Suppressor macrophage (primary cell): ENCODE results near the gene HAND1.

Experiments used
- DNase-seq, 4 experiments: peaks; one replicate each; pipeline ENCODE4 v3.0.0-alpha.2; 2020 to 2022

The HAND1 gene

DNA sequence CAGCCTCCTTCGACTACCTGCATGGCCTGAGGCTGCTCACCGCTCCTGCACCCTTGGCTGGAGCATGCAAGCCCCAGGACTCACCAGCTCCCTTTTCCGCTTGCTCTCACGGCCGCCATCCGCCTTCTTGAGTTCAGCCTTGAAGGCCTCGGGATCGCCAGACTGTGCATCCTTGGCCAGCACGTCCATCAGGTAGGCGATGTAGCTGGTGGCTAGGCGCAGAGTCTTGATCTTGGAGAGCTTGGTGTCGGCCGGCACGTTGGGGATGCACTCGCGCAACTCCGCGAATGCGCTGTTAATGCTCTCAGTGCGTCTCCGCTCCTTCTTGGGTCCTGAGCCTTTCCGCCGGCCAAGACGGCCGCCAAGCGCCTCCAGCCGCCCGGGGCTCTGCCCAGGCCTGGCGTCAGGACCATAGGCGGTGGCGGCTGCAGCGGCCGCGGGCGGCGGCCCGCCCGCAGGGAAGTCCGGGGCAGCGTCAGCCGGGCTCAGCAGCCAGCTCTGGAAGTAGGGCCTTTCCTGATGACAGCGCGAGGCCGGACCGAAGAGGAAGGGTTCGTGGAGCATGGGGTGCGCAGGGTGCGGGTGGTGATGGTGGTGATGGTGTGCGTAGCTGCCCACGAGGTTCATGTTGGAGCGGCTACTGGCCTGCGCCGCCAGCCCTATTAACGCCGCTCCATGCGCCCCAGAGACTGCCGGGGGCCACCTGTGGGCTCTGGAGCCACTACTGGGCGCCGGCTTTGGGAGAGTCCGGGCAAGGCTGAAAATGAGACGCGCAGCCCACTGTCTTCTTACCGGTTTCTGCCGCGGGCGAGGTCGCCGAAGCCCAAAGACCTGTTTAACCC lies 424 bp downstream of the HAND1 start:
- DNase-seq: peak; percentile 26 to 70 (median 48)

DNA sequence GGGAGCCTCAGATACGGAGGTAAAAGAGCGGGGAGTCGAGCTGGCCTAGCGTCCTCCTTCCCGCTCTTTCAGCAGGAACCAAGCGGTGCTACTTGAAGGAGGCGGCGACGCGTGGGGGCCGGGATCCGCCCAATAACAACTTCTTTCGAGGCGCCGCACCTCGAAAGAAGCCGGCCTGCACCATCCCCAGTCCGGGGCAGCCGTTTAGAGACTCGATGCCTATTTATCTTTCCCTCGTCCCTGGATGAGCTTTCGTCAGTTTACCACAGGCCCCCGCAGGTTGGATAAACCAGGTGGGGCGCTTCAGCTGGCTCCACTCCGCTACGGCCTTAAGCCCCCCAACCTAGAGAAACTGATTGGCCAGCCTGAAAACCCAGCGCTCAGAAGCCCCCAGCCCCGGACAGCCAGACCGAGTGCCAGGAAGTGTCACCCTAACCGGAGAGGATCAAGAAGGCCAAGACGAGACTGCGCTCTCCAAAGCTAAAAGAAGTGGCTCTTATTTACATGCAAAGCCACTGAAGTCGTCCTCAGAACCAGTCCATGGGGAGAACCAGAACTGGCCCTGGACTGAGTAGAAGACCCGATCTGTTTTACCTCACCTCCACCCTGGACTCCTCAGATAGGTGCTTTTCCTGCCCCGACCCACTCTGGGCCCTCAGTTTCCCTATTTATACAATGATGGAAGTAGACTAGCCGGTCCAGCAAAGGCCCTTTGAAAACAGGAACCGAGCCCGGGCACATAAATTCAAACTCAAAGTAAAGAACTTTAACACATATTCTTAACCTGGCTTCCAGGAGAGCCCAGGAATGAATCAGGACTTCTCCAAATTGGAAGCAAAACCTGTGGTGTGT lies 1.4 kb downstream of the HAND1 start:
- DNase-seq: peak in 2 of 4 experiments; percentile 23 to 38

DNA sequence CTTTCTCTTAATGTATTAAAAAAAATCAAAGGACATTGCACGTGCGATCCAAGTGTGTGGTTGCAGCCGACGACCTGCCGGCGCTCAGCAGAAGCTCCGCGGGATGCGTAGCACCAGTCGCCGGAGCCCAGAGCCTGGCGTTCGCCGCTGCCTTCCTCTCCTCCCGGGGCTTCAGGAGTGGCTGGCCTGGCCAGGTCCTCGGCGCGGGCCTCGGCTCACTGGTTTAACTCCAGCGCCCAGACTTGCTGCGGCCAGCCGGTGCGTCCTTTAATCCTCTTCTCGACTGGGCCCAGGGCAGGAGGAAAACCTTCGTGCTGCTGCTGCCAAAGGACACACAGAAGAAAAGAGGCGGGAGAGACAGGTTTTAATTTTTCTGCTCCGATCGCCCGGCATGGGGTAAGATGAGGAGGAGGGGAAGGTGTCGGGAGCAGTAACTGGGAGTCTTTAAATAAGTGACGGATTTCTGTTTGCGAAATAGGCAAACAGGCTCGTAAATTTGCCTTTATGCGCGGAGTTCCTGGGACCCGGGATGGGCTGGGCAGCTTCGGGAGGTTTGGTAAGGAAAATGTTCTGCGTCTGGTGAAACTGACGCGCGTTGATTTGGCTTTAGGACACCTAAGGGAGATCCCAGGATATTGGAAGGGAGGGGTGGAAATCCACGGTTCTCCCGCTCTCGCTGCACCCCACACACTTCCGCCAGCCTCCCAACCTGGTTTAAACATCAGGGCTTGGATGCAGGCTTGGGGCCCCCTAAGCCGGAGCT lies 2.3 kb downstream of the HAND1 start:
- DNase-seq: peak in 1 of 4 experiments; percentile 35

DNA sequence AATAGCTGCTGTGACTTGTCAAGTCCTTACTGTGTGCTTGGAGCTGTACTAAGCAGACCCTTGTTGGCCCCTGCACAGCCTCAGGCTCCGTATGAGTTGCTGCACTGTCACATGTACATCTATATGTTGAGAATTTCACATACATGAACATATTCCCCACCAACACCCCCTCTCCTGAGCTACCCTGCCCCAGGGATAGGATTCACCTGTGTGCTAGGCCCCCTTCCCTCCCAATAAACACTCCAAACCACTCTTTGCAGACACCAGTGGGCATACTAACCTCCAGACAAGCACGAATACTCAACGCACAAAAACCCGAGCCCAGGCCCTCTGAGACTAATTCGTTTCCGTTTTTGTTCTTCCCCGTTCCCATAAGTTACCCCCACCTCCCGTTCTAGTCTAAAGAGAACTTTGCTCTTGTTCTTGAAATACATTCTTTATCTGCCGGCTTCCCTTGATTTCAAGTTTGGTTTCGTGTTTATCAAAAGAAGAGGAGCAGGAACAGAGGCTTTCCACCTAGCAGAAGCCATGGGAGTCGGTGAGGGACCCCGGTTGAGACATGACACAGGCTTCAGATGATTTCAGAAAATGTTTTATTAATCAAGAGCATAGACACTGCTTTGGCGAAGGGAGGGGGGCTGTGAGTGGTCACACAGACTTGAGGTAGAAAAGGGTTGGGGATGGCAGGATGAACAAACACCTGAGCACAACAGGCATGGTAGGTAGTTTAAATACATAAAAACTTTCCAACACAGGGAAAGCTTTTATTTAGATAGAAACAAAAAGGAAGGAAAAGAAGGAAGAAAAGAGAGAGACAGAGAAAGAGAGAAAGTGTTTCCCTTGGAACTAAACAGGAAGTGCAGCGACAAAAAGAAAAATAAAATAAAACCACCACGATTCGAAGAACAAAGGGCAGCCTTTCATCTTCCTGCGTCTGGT lies 3.4 kb downstream of the HAND1 start:
- DNase-seq: peak in 1 of 4 experiments; percentile 35

DNA sequence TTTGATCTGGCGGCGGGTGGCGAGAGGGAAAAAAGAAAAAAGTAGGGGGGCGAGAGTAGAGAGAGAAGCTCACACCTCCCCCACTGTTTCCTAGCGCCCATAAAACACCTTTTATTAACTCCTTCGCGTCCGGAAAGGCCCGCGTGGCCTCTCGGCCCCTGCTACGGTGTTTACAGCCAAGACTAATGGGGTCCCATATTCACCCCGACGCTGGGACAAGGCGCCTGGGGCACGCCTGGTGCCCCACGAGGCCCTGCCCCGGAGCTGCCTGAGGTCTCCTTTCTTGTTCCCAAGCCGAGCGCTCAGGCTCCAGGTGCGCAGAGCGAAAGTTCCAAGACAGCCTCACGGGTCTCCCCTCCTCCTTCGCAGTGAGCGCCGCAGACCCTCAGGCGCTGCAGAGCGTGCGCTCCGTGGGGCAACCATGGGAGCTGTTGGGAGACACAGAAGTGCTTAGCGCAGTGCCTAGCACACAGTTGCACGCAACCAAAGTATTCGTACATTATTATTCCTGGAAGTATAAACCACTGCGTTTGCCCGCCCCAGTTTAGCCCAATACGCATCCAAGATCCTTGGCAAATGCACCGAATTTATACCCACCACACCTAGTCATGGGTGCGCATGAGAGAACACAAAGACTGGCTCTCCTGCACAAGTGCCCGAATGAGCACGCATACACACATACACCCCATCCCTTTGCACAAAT lies 4.3 kb downstream of the HAND1 start:
- no peak for DNase-seq

DNA sequence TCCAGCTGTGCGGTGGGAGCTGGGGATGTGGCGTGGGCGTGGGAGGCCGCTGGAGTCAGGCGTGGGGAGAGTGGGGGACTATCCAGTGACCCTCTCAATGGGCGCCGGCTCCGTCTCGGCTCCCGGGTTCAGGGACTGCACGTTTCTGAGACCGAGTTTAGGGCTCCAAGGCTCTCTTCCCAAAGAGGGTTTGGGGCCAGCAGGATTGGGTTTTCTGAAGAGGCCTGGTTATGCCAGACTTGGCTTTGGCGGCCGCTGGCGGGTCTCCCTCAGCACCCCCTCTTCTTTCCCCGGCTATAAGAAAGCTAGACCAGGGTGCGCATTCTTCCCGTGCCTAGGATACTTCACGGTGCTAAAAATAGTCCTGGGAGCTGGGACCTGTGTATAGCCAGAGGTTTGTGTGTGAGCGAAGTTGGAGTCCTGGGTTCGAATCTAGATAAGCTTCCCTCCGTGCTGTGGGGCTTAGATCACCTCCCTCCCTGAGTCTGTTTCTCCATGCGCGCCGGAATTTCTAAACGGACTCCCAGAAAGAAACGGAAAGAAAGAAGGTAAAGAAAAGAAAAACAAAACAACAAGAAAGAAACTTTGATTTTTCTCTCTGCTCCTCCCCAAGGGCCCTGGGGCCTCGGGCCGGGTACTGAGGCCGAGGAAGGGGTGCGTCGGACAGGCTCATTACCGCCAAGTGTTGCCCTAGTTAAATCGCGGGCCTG lies 5.0 kb downstream of the HAND1 start:
- DNase-seq: no peak

DNA sequence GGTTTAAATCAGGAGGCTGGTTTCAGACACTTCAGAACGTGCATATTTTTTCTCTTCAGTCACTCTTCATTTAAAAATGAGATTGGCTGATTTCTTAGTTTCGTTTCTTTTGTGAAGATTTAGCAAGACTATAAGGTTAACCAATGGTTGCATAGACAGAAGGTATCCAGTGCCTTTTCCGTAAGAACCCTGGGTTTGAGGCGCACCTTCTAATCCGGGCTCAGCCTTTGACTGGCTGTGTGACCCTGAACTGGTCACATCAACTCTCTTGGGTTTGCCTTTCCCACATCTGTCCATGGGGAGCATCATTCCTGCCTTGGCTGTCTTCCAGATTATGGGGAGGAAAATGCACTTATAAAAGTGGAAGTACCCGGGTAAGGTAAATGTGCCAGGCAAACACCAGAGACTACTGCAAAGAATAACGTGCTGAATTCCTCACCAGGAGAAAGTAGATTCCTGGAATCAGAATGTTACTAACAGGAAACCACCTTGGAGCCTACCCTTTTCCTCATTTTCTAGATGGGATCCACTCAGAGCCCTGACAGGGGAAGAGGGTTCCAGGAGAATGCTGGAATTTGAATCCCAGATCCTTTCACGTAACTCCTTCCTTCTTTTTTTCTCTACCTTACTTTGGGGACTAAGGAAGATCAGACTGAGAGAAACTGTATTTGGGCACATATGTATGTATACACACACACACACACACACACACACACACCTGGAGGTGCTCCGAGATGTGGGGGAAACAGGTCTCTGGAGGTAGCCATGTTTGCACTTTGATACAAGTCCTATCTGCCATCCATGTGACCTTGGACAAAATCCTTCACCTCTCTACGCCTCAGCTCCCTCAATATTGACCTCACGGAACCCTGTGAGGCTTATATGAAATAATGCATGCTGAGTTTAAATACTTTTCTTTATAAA lies 6.8 kb downstream of the HAND1 start:
- DNase-seq: no peak

DNA sequence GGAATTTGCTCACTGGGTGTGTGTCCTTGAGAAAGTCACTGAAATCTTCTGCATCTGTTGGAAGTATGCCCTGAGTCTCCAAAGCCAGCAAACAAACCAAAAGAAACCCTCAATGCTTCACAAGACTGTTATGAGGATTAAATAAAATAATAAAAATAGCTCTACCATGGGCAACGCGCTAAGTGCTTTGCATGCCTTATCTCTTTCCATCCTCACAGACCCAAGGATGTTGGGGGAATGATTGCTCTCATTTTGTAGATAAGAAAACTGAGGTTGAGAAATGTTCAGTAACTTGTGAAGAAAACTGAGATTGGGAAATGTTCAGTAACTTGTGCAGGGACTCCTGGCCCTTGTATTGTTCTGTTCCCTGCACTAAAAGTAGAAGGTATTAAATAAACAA lies 7.9 kb downstream of the HAND1 start:
- DNase-seq: no peak

DNA sequence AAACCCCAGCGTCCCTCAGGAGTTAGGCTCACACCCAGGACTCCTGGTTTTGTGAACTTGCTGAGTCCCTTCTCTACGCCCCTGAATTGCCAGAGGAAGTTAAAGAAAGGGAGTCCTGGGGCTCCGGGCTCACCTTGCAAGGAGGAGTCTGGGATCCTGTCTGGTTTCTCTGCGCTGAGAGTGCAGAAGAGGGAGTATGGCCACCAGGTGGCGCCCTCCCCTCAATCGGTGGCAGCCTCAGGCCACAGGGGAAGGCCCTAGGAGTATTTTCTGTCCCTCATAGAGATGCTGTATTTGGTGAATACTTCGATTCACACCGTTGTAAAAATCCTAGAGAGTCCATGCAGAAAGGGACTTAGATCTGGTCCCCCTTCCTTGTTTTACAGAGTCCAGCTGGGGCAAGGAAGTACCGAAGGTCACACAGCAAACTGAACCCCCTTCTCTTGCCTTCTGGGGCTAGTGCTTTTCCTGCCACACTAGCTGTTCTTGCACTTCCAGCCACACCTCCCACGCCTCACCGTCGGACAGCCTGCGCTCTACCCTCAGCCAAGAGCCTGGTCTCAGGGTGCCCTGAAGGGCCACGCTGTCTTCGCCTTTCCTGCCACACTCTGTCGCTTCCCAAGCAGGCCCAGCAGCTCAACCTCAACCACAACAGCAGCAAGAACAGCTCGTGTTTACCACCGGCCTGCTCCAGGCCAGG lies 10.2 kb downstream of the HAND1 start:
- DNase-seq: peak; percentile 76 to 89 (median 83)

DNA sequence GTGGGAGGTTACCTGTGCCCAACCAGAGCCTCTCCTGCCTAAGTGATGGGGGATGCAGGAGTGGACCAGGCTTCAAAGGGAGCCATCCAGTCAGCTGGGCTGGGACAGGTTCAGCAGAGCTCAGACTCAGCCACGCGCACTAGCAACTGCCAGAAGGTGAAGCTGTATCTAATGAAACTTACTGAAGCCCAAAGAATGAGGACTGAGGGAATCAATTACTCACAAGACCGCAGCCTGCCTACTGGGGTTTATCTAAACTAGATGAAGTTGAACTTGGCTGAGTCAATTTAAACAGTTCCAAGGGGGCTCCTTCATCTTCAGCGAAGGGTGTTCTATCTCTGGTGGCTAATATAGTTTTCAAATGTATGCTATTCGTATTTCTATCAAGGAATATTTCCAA lies 11.4 kb downstream of the HAND1 start:
- no peak for DNase-seq

DNA sequence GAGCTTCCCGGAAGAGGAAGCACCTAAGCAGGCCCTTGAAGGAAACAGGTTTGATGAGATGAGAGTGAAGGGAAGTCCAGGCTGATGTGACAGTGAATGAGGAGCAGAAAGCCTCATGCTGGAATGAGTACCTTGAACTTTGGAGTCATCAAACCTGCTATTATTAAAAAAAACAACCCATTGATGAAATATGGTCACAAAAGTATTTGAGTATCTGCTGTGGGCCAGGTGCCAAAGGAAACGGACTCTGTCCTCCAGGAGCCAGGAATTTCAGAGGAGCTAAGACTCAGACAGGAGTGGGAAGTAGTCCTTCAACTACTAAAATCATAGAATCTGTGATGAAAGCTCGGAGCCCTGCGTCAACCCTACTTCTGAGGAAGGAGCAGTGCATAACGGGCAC lies 11.9 kb downstream of the HAND1 start:
- DNase-seq: no peak

DNA sequence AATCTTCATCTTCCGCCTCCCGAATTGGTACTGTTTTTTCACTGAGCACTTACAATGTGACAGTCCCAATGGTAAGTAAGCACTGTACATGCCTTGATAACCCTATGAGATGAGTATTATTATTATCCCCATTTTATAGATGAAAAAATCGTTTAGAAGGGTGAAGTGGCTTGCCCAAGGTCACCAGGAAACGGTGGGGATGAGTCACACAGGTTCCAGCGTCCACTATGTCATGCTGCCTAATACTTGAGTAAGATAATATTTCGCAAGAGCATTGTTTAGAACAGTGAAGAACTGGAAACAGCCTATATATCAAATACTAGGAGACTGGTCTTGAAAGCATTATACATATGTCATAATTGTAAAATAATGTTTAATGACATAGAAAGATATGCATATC lies 12.9 kb downstream of the HAND1 start:
- peak; percentile 27 to 81 (median 70) for DNase-seq

DNA sequence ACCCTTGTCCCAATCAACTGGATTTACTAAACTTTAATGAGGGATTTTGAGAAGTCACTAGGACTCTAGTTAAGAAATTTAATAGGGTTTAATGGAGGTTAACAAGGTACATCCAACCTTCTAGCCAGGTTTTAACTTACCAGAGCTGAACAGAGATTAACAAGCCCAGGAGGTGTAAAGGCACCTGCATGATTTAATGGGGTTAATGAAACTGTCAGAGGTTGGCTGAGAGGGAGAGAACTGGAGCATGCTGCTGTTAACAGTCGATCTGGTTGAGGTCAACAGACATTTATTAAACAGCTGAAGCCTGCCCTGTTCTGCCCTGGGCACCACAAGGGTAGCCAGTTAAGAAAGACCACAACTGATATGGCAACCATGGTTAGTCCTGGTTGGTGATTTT lies 13.6 kb downstream of the HAND1 start:
- no peak for DNase-seq

DNA sequence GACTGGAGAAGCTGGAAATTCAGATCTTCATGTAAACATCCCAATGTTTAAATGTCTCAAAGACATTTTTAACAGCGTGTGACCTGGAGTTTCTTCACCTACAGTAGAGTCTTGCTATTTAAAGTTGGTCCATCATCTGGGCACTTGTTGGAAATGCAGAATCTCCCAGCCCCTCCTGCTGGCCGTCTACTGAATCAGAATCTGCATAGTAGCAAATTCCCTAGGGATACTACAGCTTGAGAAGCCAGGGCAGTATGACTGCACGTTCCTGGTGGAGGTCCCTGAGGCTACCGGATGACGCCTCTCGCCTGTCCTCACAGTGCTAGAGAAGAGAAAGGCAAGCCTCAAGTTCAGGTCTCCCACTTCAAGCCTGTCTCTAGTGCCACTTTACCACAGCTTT lies 16.5 kb downstream of the HAND1 start:
- DNase-seq: no peak

DNA sequence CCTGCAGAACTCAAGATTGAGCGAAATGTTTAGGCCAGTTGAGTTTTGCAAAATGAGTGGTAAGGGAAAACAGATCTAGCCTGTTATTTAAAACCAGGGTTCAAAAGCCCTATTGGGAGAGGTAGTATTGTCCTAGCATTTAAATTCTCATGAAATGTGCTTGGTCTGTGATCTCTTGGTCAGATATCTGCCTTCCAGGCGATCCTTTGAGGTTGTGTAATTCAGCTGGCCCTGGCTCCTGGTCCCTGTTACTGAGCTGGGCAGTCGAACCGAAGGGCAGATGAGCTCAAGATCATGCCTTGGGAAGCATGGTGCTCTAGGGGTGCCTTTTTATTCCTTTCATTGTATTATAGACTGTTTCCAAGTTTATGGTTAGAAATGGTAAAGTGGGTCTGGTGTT lies 17.9 kb downstream of the HAND1 start:
- DNase-seq: no peak

DNA sequence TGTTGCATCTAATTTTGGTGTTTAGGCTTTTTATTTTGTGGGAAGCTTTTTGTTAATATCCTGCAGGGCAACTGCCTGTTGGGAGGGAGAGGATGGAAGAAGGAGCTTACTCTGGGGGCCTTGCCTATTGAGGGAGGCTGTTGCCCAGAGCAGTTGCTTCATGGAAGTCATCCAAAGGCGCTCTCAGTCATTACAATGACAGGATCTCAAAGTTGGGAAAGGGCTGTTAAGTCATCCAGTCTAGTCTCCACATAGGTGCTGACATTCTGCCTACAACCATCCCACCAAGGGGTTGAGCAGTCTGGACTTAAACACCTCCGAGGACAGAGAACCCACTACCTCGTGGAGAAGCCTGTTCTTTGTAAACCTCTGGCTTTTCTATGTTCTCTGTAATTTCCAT lies 19.0 kb downstream of the HAND1 start:
- DNase-seq: no peak

DNA sequence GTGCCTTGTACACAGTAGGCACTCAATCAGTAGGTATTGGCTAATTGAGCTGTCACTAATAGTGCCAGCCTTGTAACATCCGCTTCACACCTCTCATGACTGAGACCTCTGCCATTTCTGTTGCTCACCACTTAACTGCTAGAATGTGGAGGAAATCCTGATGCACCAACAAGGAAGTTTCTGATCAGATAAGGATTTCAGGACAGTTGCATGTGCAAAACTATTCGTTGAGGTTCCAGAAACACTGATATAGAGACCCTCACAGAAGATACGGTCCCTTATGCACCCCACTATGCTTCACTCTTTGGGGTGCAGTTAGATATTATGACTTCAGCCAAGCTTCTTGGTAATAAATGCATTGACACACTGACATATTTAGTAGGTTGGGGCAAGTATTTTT lies 21.5 kb downstream of the HAND1 start:
- DNase-seq: no peak

DNA sequence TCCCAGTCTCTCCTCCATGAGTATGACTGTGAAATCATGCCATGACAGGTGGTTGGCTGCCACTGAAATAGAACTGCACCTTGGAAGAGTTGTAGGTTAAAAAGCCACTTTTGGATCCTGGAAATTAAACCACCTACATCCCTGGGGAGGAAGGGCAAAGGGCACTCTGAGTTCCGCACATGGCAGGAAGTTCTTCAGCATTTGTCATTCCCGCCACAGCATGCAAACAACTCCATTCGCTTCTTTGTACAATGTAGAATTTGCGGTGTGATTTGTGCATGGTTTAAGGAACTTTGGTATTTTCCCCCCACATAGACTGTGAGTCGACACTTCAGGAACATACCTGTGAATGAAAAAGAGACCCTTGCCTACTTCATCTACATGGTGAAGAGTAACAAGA lies 22.4 kb downstream of the HAND1 start:
- no peak for DNase-seq

DNA sequence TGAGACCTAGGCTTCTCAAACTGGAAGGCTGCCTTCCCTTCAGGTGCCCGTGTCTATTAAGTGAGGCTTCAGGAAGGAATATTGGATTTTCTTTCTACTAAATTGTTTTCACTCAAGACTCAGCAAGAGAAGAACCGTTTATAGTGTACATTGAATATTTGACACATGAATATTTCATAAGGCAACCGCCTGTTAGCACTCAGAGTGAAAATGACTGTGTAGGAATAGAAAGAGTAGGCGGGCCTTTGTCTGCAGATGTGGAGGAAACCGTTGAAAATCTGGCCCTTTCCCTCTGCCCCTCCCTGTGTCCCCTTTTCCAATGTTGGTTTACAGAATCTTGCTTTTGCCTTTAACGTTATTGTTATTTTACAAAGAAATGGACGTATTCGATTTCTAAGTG lies 26.1 kb downstream of the HAND1 start:
- no peak for DNase-seq
